Left renal pelvis (tissue), 4 donors: ENCODE data around the gene FOXB1. TPM values are rescaled to one million over a fixed set of nuclear protein-coding genes. Genes with fewer than 3 reads are reported as not detected.

Experiments
- DNase-seq, 4 donors: peaks; one replicate each; pipeline ENCODE4 v3.0.0-alpha.2; 2013; ENCODE audit warnings: low read depth in 4 of 4, low spot score in 3 of 4
- polyA plus RNA-seq, 4 donors: library from polyadenylated mRNA; unstranded; fragments of 120-200 nt; gene quantifications; one replicate each; pipeline ENCODE4 v1.2.1, GENCODE V29; 2013; ENCODE audit not compliant: insufficient read length in 4 of 4

The FOXB1 gene
- under 1 TPM in 1 of 4 donors, not detected in 3; 0.14 TPM for polyA plus RNA-seq

DNA sequence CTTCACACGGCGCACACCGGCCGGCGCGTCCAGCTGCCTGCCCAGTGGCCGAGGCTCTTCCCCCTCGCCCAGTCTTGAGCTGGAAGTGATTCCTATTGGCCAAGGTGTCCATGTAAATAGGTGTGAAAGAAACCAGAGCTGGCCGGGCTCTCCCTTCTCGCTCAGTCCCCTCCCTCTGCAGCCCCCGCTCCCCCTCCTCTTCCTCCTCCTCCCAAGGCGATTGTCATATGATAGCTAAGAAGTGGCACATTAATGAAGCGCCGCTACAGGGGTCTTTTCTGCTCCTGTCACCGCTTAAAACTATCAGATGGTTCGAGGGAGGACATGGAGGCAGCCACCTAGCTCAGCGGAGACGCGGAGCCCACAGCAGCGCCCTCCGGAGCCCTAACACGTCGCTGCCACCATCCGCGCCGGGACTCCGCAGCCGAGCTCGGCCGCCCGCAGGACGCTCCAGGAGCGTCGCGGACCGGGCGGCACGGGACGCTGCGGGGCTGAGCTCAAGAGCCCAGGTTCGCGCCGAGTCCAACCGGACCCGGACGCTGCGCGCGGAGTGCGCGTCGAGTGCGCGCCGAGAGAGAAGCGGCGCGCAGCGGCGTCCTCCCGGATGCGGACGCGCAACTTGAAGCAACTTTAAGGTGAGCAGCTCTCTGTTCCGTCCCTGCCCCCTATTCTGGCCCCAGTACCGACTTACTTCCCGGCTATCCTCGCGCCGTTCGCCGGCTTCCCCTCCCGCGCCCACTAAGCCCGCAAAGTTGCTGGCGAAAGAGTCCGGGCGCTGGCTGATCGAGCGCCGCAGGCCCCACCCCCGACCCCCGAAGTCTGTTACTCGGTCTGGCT lies at the start of gene FOXB1:
Gene FOXB1 (plus strand): TSS at position 303 of the 837 bp plus-strand sequence. CDS start 653 bp downstream, outside the sequence.
- no peak for DNase-seq

DNA sequence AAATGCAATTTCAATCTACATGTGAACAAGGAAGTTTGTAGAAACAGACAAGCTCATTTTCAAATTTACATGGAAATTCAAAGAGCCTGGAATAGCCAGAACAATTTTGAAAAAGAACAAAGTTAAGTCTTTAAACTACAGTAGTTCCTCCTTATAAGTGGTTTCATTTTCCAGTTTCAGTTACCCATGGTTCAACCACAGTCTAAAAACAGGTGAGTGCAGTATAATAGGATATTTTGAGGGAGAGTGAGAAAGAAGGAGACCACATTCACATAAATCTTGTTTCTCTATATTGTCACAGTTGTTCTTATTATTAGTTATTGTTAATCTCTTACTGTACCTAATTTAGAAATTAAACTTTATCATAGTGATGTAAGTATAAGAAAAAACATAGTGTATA lies 45.8 kb upstream of the FOXB1 start:
- no peak for DNase-seq

DNA sequence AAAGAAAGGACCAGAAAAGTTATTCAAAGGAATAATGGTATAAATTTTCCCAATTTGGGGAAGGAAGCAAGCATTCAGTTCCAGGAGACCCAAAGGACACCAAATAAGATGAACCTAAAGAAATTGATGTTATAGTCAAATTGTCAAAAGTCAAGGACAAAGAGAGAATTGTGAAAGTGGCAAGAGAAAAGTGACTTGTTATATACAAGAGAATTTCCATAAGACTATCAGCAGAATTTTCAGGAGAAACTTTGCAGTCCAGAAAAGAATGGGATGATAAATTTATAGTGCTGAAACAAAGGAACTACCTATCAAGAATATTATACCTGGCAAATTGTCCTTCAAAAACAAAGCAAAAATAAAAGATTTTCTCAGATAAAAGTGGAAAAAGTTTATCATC lies 43.8 kb upstream of the FOXB1 start:
- DNase-seq, result no peak

DNA sequence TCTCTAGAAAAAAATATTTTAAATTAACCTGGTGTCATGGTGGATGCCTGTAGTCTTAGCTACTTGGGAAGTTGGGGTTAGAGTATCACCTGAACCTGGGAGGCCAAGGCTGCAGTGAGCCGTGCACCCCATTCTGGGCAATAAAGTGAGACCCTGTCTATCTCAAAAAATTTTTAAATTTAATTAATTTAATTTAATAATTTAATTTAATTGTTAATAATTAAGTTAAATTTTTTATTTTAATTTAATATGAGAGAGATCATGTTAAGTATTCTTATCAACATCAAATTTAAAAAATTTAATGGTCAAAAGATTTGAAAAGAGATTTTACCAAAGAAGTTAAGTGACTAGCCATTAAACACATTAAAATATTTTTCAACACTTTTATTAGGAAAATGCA lies 40.8 kb upstream of the FOXB1 start:
- no peak for DNase-seq

DNA sequence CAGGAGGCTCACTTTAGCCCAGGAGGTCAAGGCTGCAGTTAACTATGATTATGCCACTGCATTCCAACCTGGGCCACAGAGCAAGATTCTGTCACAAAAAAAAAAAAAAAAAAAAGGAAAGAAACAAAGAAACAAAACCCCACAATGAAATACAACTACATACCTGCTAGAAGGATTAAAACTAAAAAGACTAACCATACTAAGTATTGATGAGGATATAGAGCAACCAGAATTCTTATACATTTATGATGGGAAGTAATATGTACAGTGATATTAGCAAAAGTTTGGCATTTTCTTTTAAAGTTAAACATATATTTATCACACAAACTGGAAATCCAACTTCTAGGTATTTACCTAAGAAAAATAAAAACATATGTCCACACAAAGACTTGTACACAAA lies 40.2 kb upstream of the FOXB1 start:
- DNase-seq, result no peak

DNA sequence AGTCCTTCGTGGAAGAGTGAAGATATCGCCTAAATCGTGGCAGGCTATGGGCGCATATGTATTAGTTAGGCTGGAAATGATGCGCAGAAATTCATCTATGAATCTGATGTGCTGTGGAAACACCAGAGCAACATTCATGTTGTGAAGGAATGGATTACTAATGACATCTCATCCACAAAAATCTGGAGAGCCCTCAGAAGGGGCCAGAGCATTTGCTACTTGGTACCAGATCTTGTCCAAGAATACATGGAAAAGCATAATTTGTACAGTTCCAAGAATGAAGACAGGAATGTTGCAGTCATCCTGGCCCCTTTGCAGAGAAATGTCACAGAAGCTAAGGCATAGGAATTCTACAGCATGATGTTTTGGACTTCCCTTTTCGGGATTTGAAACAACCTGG lies 38.4 kb upstream of the FOXB1 start:
- DNase-seq, result no peak

DNA sequence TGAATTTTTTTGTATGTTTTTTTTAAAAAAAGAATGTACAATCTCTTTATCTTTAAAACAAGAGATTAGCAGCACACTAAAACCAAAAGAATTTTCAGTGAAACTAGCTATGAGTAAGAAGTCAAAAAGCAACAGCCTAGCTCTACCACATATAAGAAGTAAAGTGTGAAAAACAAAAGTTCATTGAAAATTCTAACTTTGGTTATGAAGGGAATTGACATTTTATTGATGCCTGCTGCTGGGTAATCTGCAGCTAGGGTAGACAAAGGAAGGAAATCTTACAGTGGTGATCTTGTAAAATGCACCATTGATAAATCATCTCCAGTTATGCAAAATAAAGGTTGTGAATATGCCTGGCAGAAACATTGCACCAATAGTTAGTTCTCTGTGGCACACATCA lies 37.8 kb upstream of the FOXB1 start:
- no peak for DNase-seq

DNA sequence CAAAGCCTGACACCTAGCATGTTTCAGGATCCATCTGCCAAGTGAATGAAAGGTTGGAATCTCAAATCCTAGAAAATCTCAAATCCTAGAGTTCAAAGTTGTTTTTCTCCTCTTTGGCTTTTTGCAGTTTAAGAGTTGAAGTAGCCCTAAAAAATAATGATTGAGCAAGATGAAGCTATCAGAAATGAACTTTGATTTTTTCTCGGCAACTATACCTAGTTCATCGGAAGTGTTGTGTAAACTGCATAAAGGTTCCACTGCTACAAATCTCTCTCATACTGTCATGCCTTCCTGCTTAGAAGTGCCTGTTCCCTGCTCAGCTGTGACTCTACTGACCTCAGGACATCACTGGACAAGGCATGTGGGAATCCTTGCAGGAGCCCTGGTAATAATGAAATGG lies 35.8 kb upstream of the FOXB1 start:
- no peak for DNase-seq

DNA sequence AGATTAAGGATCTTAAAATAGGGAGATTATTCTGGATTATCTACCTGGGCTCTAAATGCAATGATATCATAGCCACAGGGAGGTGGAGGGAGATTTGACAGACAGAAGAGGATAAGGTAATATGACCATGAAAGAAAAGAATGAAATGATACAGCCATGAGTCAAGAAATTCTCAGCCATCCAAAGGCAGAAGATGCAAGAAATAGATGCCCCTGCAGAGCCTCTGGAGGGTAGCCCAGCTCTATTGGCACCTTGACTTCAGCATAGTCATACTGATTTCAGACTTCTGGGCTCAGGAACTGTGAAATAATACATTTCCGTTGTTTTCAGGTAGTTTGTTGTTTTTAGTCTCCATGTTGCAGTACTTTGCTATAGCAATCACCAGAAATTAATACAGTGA lies 31.9 kb upstream of the FOXB1 start:
- no peak for DNase-seq

DNA sequence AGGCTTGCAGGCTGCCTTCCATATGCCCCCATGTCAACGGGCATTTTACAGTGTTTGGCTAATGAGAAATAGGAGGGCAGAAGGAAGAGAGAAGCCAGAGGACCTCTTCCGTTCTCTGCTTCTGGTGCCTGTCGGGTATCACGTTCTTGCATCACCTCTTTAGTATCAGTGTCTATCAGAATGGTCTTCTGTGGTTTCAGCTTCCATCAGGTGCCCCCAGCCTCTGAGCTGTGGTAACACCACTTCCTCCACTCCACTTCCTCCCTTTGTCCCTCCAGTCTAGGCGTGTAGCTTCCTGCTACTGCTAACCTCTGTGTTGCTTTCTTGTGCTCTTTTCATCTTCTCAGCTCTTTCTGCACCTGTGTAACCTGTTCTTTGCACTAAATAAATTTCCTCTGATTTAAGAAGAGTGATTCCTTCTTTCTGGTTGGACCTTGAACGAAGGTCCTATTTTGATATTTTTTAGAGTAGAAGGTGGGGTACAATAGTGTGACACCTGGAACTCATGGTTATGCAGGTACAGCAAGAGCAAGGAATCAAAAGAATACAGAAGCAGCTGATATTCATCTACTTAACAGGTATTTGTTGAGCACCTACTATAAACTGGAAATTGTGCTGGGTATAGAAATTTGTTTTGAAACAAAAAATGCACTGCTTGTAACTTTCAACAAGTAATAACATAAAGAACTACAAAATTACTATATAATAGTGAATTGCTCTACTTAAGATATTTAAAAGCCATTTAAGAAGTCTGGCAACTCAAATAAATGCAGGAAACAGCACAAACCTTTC lies 27.4 kb upstream of the FOXB1 start:
- no peak for DNase-seq

DNA sequence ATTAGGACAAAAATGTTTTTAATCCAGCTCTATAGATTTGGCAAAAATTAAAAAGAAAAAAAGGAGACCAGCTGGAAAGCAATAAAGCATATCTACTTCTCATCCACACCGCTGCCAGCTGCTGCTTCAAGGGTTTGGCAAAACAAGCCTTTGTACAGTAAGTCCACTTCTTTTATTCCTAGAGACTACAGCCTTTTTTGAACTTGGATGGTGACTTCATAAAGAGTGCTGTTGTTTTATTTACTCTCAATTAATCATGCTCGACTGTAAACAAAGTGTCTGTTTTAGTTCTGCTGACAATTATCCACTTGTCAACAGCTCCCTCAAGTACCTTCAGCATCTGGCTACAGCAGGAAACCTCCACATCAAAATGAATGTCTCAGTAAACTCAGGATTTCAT lies 12.3 kb upstream of the FOXB1 start:
- DNase-seq, result no peak

DNA sequence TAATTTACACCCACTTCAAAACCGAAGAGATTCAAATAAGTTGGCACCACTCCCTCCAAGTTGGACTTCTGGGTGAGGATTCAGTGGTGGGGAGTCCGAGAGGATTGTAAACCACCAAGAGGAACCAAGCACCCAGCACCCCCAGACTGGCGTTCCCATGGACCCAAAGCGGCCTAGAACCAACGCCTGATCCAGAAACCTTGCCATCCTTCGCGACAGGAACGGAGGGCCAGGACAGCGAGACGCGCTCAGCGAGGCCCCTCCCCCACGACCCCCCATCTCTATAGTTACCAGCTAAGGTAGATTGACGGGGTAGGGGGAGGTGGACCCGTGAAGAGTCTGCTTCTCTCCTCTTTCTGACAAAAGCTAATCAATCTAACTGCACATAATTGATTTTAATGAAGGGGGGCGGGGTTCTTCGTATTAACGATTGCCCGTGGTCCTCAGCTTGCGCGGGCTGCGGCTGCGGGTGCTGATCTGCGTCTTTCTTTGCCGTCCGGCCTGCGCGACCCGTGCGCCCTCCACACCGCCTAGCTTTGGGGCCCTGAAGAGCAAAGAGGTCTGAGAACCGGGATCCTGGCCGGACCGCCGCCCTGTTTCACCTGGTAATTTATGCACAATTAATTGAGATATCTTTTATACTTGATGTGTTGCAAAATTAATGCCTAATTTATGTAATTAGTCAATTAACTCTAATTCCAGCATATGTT lies 10.9 kb upstream of the FOXB1 start:
- DNase-seq, result no peak

DNA sequence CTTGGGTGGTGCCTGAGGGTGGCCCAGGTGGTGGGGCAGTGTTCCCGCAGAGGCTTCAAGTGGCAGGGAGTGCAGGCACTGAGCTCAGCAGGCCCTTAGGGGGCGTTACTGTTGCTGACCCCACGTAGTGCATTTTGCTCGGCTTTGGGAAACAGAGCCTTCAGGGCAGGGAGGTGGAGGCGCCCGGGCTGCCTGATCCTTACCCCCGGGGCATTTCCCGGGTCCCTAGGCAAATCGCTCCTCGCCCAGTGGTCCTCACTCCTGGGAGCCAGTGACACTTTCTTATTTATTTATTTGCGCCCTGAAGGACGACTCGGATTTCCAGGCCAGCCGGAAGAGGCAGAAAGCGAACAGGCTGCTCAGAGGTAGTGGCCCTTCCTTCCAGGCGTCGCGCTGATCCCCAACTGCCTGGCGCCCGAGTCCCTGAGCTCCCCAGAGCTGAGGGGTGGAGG lies 10.1 kb upstream of the FOXB1 start:
- DNase-seq, result no peak

DNA sequence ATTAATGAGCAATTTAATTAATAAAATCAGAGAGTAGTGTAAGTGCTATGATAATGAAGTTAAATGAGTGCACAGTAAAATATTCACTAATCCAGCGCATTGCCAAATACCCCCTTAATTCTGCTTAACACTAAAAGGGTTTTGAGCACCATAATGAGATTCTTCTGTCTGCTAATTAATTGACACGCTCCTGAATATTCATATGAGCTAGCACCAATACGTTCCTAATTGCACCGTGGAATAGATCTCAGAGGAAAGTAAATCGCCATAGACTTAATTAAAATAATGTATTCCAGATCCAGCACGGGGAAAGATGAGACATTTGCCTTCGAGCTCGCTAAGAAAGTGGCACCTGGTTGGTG lies 9.6 kb upstream of the FOXB1 start:
- no peak for DNase-seq

DNA sequence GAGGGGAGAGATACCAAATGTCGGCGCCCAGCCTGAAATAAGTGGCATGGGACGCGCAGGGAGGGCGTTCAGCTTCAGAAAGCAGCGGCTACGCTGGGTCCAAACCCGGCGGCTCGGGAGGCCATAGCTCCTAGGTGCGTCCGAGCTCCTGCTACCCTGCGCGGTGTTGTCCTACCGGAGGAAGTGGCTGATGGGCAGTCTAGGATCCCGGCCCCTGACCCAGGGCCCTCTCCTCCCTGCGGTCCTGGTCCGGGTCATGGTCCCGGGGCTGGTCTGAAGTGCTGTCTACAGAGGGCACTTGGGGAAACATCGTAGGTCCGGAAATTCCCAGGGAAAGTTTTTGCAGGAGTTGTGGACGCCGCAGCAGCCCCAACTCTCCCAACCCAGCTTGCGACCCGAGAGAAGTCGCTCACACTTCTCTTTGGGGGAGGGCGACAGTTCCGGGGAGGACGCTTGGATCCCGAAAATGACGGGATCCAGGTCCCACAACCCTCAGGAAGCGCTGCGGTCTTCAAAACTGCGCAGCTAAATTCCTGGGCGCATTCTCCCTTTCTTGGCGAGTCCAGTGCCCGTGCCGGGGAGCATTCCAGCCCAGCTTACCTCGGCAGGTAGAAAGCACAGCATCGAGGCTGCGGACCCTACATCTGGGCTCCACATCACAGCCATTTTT lies 9.1 kb upstream of the FOXB1 start:
- no peak for DNase-seq

DNA sequence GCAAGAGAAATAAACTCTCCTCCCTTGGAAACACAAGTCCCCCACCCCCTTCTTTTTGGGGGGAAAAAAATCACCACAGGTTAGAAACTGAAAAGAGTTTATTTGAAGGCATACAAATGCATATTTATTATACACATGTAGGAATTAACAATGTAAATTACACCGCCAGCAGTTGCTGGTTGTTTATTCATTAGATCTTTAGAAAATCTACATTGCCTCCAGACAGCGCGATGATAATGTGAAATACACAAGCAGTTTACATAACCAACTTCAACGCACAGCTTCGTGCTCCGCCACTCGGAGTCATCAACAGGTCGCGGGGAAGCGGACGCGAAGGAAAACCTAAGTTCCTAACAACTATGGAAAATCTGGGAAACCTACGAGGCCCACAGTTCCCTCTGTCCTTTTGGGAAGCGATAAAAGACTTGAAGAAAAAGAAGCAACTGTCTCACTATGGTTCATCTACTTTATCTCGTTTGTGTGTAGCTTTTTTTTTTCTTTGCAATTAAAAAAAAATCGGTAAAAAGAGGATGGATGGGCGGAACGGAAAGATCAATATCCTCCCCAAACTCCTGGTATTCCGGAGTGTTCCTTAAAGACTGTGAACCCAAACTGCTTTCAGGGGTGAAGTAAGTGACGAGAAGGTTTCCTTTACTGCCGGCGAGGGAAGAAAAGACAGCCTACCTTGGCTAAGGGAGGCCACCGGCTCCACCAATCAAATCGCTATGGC lies 8.4 kb upstream of the FOXB1 start:
- DNase-seq, result no peak

DNA sequence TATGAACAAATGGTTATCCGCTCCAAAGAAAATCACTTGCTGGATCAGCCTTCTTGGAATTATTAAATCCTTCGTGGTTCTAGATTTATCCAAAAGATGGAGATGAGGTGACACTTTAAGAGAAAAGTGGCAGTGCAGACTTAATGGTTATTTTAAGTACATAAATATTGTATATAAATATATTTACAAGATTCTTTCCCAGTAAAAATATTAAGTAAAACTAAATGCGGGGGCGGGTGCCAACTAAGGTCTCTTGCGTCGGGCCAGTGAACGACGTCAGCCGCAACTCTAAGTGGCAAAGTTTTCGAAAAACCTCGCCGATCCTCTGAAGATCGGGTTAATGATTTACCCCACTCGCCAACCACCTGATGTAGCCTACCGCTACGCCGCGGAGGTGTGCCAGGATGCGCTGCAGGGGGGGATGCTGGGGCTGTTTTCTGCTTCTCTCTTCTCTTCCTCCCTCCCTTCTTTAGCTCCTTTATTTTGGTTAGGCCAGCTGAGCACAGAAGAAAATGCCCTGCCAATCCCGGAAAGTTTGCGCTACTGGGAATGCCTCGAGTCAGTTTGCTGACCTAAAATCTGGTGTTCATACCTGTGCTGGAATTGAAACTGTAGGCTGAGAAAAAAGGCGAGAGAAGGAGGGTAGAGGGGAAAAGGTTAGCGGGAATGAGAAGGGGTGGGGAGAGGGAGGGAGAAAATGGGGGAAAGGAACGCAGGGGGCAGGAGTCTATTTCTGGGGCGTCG lies 7.6 kb upstream of the FOXB1 start:
- no peak for DNase-seq

DNA sequence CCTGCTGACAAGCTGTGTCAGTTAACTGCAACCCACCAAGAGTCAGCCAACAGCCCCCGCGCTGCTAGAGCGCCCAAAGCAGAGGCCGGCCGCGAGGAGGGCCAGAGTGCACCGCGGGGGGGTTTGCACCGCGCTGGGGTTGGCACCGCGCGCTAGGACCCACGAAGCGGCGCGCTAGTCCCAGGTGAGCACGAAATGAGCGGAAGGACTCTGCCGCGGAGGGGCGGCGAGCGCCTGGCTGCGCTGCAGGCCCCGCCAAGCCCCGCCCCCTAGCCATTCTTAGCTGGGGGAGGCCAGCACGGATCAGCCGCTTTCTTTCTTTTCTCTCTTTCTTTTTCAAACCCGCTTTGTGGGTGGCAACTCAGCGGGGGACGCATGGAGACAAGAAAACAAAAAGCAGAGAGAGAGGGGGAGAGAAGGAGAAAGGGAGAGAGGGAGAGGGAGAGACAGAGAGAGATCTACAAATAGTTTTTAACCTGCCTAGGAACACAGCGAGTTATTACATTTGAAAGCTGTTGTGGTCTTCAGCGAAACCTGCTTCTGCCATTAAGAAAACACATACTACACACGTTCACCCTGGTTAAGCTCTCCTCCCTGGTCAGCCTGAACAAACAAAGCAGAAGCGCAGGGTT lies 6.9 kb upstream of the FOXB1 start:
- no peak for DNase-seq
